Measurements from ENCODE around the gene BRIX1.

DNA sequence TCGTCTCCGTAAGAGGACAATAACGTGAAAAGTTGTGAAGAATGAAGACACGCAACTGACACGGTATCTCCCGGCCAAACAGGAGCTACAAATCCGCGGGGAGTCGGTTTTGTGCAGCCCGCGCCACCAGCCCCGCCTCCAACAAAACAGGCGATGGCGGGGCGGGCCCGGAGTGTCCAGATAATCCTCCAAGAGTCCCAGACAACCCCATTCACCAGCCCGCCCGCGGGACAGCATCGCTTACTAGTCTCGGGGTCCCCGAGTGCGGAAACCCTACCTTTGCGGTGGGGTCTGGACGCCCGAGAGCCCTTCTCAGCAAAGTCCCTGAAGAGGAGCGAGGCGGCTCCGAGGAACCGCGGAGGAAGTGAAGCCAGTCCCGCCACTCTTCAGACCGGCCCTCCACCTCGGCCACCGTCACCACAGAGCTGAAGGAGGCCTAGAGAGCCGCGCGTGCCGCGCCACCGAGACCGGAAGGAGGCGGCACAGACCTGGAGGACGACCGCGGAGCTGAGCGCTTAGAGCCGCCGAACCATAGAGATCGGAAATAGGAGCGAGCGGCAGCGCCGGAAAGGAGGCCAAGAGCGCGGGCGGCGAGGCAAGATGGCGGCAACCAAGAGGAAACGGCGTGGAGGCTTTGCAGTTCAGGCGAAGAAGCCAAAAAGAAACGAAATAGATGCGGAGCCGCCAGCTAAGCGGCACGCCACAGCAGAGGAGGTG lies at the start of gene BRIX1, which contains the start of gene RAD1:
- TF ChIP-seq, protein P1, sequence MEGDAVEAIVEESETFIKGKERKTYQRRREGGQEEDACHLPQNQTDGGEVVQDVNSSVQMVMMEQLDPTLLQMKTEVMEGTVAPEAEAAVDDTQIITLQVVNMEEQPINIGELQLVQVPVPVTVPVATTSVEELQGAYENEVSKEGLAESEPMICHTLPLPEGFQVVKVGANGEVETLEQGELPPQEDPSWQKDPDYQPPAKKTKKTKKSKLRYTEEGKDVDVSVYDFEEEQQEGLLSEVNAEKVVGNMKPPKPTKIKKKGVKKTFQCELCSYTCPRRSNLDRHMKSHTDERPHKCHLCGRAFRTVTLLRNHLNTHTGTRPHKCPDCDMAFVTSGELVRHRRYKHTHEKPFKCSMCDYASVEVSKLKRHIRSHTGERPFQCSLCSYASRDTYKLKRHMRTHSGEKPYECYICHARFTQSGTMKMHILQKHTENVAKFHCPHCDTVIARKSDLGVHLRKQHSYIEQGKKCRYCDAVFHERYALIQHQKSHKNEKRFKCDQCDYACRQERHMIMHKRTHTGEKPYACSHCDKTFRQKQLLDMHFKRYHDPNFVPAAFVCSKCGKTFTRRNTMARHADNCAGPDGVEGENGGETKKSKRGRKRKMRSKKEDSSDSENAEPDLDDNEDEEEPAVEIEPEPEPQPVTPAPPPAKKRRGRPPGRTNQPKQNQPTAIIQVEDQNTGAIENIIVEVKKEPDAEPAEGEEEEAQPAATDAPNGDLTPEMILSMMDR (conservative IDR thresholded peaks at IDR 0.05 in 1 of 2, IDR thresholded peaks at IDR 0.05 in 1 of 2; ENCODE audit: low read depth in 1 of 2, low read length in 2 of 2), result peak in 1 of 2 donors; percentile 8
- no peak for TF ChIP-seq EZH2 (IDR thresholded peaks at IDR 0.05; ENCODE audit: low read length, missing control alignments)
